GM21447 (cell line): ENCODE data around the gene RGR.

Experiments
- ATAC-seq: cut with Tn5 transposase; IDR thresholded peaks from one replicate; pipeline ENCODE4 v1.9.1; 2021; ENCODE audit not compliant: unreplicated experiment

The RGR gene

DNA sequence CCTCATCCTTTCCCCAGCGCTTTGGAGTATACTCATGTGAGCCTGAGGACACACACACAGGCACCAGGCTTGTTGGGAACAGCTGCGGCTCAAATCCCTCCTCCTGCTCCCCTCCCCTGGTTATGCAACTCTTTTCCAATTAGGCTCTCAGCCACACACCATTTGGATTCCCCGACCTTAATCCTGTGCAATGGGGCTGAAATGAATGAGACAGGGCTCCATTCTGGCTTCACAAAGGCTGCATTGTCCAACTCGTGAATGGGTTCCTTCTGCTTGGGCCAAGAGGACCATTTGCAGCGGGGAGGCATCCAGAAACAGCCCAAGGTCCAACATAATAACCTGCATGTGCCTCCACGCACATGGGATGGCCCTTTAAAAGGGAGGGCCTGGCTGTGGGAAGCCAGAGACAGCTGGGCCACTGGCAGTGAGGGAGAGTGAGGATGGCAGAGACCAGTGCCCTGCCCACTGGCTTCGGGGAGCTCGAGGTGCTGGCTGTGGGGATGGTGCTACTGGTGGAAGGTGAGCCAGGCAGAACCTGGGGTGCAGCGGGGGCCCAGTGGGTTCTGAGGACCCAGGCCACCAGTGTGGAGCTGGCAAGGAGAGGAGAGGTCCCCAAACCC, at the start of gene RGR:
Gene RGR (plus strand): TSS at position 403 of the 620 bp plus-strand sequence. CDS start 38 bp downstream, at position 441.
- no peak for ATAC-seq

GRCh38 chr10:84196083-84196482, 48.8 kb upstream of the RGR start:
- no peak for ATAC-seq

DNA sequence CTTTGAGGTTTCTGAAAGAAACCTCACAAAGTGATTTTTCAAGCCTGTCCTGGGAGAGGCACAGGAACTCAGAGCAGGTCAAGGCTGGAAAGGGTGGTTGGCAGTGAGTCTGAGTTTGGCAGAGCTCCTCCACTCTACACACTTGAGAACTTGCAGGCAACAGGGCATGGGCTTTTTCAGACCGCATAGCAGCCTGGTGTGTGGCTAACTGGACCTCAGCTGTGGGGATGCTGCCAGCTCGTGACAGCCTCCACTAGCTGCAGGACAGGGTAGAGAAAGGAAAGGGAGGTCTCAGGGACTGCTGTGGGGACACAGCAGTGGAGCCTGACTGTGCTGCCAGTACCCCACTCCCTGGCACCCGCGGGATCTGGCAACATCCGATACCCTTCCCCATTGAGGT, 47.9 kb upstream of the RGR start:
- no peak for ATAC-seq

DNA sequence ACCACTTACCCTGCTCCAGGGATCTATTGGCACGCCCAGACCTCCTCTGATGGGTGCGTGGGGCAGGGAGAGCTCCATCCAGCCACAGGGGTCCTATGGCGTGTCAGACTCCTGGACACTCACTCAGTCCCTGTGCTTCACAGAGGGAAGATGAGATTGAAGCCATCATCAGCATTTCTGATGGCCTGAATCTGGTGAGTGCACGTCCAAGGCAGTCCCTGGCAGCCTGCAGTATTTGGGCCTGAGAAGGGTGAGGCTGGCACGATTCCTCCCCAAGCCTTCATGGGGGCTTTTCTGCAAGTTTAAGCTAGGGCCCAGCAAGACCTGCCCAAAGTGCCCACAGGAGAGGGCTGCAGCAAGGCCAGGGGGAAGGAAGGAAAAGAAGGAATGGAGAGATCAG, 47.2 kb upstream of the RGR start:
- ATAC-seq: no peak

- no peak for ATAC-seq
These were observed 46.5 kb upstream of the RGR start for GRCh38 chr10:84198206-84198915.

DNA sequence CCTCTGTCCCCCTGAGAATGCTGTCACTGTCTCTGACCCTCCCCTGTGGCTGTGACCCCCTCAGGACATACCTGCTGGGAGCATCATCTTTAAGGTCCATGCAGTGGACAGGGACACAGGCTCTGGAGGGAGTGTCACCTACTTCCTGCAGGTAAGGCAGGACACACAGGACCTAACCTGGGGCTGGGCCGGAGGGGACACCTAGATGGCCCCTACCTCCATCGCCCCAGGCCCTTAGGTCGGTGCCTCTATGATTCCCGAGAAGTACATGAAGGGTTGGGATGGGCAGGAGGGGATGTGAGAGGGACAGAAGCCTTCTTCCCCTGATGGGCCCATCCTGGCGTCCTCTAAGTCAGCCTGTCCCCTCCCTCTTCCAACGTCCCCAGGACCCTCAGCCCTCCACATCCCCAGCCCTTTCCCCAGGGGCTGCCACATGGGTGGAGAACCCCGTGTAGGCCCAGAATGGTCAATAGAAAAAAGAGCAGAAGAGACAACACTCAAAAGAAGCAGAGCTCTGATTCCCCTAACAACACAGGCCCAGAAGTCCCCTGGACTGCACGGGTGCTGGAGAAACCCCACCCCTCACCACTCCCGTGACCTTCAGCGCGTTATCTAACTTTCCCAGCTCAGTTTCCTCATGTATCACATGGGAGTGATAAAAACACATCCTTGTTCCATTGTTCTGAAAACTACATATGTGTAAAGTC, 44.2 kb upstream of the RGR start:
- no peak for ATAC-seq

DNA sequence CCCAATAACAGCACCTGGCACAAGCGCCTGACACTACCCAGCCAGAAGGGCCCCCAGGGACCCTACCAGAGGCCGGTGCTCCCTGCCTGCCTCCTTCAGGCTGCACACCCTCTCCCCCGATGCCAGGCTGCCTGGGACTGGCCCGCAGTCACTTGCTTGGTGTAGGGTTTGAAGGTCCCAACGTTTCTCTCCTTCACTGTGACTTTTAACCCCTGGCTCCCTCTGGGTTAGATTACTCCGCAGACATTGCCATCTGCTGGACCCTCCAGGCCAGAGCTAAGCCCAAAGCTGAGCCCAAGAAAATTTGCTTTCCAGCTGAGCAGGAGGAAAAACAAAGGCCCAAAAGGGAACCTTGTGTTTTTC, 43.6 kb upstream of the RGR start:
- ATAC-seq: no peak

DNA sequence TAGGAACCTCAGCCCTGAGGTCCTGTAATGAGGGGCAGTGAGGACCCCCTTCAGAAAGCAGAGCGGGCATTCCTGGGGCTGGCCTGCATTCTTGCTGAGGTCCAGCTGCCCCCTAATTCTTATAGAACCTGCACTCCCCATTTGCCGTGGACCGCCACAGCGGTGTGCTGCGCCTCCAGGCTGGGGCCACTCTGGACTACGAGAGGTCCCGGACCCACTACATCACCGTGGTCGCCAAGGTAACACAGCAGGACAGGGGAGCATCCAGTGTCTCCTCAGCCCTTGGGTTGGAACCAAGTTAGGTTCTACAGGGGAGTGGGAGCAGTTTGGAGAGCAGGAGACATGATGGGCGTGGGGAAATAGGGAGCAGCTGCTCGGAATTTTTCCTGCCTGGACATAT, 43.2 kb upstream of the RGR start:
- ATAC-seq: no peak

- ATAC-seq: no peak
These were observed 42.5 kb upstream of the RGR start for GRCh38 chr10:84202349-84202748.

DNA sequence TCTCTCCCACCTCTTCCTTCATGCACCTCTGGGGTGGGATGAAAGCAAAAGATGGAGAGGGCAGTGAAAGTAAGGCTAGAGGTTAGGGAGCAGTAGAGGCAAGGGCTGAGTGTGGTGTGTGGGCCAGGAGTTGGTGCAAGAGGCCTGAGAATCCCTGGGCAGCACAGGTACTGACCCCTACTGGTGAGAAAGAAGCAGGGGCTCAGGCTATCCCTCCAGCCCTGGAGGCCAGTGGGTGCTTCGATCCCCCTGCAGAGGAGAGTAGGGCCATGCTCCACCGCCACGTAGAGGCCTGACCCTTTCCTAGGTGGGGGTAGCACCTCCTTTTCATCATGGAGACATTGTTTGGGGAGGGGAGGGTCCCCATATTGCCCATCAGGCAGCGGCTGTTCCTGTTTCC, 40.7 kb upstream of the RGR start:
- no peak for ATAC-seq

DNA sequence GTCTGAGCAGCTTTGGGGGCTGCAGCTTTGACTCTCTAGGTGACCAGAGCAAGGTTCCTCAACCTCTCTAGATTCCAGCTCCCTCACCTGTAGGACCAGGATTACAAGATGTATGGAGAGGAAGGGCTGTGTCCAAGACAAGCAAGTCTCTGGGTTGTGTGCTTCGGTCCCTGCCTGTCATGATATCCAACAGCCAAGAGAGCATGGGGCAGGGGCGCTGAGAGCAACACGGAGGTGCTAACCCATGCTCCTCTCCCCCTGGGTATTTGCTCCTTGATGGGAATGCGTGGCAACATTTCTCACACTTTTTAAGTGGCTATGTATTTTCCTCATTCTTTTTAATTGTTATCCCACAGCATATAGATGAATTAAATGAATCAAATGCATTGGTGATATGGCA, 40.2 kb upstream of the RGR start:
- no peak for ATAC-seq

DNA sequence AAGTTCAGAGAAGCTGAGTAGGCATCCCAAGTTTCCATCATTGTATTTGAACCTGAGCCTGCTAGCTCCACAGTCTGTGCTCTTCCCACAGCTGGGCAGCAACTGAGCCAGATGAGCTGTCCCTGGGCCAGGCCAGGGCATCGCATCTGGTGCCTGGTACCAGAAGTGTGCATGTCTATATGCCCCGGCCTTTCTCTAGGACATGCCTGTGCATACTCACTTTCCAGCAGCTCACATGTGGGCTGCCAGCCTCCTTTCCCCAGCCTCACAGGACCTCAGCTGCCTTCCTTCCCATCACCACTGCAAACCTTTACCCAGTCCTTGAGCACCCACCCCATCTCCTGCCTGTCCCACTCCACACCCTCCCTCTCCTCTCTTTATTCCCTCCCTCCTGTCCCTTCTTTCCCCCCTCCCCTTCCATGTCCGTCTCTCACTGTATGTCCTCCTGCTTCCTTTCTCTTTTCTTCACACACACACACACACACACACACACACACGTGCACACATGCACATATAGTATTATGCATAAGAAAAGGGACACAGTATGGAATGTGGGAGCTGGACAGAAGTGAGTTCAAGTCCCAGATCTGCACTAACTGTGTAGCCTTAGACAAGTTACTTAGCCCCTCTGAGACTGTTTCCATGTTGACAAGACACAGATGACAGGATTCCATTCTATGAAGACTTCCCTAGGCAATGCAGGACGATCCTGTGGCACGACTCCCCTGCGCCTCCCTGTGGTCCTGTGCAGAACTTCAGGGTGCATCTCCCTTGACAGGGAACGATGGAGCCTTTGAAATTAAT, 39.6 kb upstream of the RGR start:
- peak; percentile 80 for ATAC-seq

DNA sequence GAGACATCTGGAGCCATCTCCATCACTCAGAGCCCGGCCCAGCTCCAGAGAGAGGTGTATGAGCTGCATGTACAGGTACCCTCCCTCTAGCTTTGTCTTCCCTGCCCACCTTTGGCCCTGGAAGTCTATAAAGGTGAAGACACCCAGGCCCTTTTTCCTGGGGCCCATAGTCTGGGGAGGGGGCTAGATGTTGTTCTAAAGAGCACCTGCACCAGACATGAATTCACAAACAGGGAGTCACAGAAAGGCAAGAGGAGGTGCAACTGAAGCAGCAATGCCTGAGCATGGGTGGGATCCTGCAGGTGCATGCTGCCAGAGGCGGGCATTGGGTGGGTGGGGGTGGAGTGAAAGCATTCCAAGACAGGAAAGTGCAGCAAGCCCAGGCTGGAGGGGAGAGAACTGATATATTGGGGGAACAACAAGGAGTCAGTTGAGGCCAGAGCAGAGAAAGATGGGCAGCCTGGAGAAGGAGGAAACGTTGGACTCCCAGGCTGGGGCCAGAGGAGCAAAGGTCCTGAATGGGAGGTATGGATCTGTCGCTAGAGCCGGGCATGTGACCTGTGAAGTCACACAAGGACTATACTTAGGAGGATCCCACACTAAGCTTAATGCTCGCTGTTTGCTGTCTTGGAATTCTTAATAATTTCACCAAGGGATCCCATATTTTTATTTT, 38.9 kb upstream of the RGR start:
- ATAC-seq: no peak

GRCh38 chr10:84208023-84208422, 36.8 kb upstream of the RGR start:
- ATAC-seq: no peak

DNA sequence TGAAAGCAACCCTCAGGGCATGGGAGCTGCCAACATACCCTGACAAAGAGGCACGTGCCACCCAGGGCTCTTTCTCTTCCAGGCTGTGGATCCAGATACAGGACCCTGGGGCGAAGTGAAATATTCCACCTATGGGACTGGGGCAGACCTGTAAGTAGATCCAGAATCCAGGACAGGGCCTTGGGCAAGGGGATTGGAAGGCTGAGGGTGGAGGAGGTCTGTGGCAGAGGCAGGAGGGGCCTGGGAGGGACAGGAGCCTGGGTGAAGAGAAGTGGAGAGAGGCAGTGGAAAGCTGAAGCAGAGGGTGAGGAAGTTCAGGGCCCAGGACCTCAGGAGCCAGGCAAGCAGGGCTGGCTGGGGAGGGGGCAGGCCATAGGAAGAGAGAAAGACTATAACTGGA, 33.3 kb upstream of the RGR start:
- no peak for ATAC-seq

DNA sequence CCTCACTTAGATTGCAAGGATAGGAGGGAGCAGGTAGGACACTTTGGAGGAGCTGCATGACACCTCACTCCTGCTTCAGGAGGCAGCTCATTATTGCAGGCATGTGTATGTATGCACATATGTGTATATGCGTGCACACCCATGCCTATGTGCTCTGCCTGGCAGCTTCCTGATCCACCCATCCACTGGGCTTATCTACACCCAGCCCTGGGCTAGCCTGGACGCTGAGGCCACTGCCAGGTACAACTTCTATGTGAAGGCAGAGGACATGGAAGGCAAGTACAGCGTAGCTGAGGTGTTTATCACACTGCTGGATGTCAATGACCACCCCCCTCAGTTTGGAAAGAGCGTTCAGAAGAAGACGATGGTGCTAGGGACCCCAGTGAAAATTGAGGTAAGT, 32.8 kb upstream of the RGR start:
- ATAC-seq: no peak

DNA sequence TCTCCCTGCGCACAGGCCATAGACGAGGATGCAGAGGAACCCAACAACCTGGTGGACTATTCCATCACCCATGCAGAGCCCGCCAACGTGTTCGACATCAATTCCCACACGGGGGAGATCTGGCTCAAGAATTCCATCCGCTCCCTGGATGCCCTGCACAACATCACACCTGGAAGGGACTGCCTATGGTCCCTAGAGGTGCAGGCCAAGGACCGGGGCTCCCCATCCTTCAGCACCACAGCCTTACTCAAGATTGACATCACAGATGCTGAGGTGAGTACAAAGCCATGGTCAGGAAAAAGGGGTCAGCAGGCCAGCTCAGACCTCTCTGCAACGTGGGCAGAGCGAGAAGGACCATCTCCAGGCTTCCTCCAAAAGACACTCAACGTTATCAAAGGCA, 31.8 kb upstream of the RGR start:
- ATAC-seq: no peak

- ATAC-seq: no peak
These were observed 30.7 kb upstream of the RGR start for GRCh38 chr10:84214046-84214572.

DNA sequence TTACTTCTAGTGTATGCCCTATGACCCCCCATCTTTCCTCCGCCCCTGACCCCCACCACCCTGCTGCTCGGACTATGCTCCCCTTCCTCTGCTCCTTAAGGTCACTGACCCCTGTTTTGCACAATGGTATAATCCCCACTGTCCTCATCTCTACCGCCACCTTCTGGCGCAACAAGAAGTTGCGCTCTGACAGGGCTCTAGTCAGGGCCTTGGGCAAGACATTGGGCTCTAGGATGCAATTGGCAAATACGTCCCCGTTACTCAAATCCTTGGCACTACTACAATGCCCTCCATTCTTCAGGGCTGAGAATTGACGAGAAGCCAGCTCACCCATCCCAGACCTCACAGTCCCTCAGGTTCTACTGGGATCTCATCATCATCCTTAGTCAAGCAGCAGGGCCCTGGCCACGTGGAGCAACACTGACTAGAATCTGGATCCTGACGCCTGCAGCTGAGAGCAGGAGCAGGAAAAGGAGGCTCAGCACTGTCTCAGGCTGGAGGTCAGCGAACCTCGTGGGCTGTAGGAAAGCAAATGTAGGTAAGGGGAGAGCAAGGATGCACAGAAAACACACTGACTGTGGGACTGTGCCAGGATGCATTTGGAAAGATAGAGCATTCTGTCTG, 30.1 kb upstream of the RGR start:
- peak; percentile 88 for ATAC-seq

DNA sequence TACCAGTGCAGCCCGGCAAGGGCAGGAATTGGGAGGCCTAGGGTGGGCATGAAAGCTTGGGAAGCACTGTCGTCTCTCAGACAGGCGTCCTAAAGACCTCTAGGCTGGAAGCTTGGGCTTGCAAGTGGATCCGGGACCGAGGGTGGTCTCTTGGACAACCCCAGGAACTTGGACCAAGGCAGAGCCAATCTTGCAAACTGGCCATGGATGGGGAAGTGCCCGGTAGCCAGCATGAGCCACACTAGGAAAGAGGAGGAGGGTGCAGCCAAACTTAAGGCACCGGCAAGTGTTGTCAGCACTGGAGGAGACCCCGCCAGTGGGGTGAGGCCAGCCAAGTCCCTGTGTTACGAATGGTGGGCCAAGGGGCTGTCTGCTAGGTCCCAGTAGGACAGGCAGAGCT, 28.0 kb upstream of the RGR start:
- ATAC-seq: no peak
